Peyer's patch (tissue), 4 donors: ENCODE data around the gene TNN.

Source experiments
- CTCF ChIP-seq, 6 experiments: fragments of 450-650 bp in 4 of 6; fragments of 200-600 bp in 2 of 6; sonication (generic) in 1 of 6; IDR thresholded peaks; one replicate each; pipeline ENCODE4 v1.5.1; 2017 to 2019; ENCODE audit warnings: antibody characterized with exemption in 6 of 6, mild to moderate bottlenecking in 3 of 6, moderate library complexity in 1 of 6
- POLR2A ChIP-seq, 2 donors: fragments of 450-650 bp; IDR thresholded peaks; one replicate each; pipeline ENCODE4 v1.5.1; 2017; ENCODE audit warnings: antibody characterized with exemption in 2 of 2, mild to moderate bottlenecking in 2 of 2, moderate library complexity in 2 of 2

- TF ChIP-seq CTCF (IDR thresholded peaks at IDR 0.05) = no peak
- TF ChIP-seq POLR2A (IDR thresholded peaks at IDR 0.05) = no peak
These were observed 66.9 kb downstream of the TNN start for GRCh38 chr1:175134500-175134899.
